Endodermal cell (in vitro differentiated cells): Measurements from ENCODE around the gene LDLRAD4. TPM values are rescaled to one million over a fixed set of nuclear protein-coding genes. Genes with fewer than 3 reads are reported as not detected.

ENCODE experiments used
- DNase-seq: peaks from one replicate; pipeline ENCODE4 v3.0.0-alpha.2; 2017
- H3K27ac ChIP-seq: 2 replicates; pipeline ENCODE4 v1.5.1; 2013; ENCODE audit warnings: mild to moderate bottlenecking, low read depth, low read length, moderate library complexity
- H3K27me3 ChIP-seq: 2 replicates; pipeline ENCODE4 v1.6.1; 2013; ENCODE audit warnings: mild to moderate bottlenecking, low read length, moderate library complexity; ENCODE audit not compliant: insufficient read depth, control insufficient read depth, poor library complexity, severe bottlenecking
- H3K36me3 ChIP-seq: 2 replicates; pipeline ENCODE4 v1.7.0; 2013; ENCODE audit warnings: mild to moderate bottlenecking, low read length, moderate library complexity; ENCODE audit not compliant: control insufficient read depth, insufficient read depth
- H3K4me1 ChIP-seq: one replicate; pipeline ENCODE4 v1.7.0; 2013; ENCODE audit warnings: low read length; ENCODE audit not compliant: control insufficient read depth, insufficient read depth
- H3K4me3 ChIP-seq: 2 replicates; pipeline ENCODE4 v1.5.1; 2013; ENCODE audit warnings: mild to moderate bottlenecking, low read length, moderate library complexity
- H3K9ac ChIP-seq: 2 replicates; pipeline ENCODE4 v1.6.1; 2013; ENCODE audit warnings: mild to moderate bottlenecking, low read length, moderate library complexity; ENCODE audit not compliant: poor library complexity, severe bottlenecking; ENCODE audit errors: extremely low read depth
- H3K9me3 ChIP-seq: 2 replicates; pipeline ENCODE4 v1.6.1; 2013; ENCODE audit warnings: mild to moderate bottlenecking, low read length, moderate library complexity; ENCODE audit not compliant: control insufficient read depth
- H3K27ac Mint-ChIP-seq: 2 replicates; pipeline ENCODE4 v1.8.0; 2020; ENCODE audit warnings: mixed read lengths
- H3K27me3 Mint-ChIP-seq: 2 replicates; pipeline ENCODE4 v1.8.0; 2021; ENCODE audit warnings: mild to moderate bottlenecking, mixed read lengths; ENCODE audit not compliant: insufficient read depth
- H3K36me3 Mint-ChIP-seq: 2 replicates; pipeline ENCODE4 v1.8.0; 2020; ENCODE audit warnings: low read depth, mixed read lengths
- H3K4me1 Mint-ChIP-seq: 2 replicates; pipeline ENCODE4 v1.8.0; 2020; ENCODE audit warnings: mixed read lengths
- H3K4me3 Mint-ChIP-seq: 2 replicates; pipeline ENCODE4 v1.8.0; 2020; ENCODE audit warnings: mild to moderate bottlenecking, moderate library complexity, mixed read lengths
- H3K9me3 Mint-ChIP-seq: 2 replicates; pipeline ENCODE4 v1.8.0; 2020; ENCODE audit warnings: mild to moderate bottlenecking, mixed read lengths
- CTCF ChIP-seq: fragments of 200-600 bp; sonication (generic); conservative IDR thresholded peaks from 2 replicates; pipeline ENCODE4 v1.5.0; 2021; ENCODE audit warnings: antibody characterized with exemption, mild to moderate bottlenecking
- WGBS, 2 experiments: methylation state at CpG; one replicate each; pipeline versions ENCODE4 v1.1.5 to v1.1.7; 2013; ENCODE audit warnings: missing lambda C conversion rate in 2 of 2, mixed read lengths in 1 of 2; ENCODE audit not compliant: insufficient coverage in 1 of 2, insufficient read length in 1 of 2; 5-methylcytosine and 5-hydroxymethylcytosine counted together
- total RNA-seq, 2 donors: library from RNA; stranded (reverse); fragmentation: NEBNext Ultra II Directional in 1 of 2; extraction: Animal tissue kit (Norgen Biotek cat#: 25700) in 1 of 2; gene quantifications; 2 replicates in 1 of 2; 3 replicates in 1 of 2; pipeline ENCODE4 v1.2.1, GENCODE V29; 2021

Gene LDLRAD4
- total RNA-seq, 2 donors from 2014 or later: 14.9 to 15.1 TPM

GRCh38 chr18:13266218-13267100 lies 47.9 kb downstream of the LDLRAD4 start:
- Mint-ChIP-seq H3K36me3 (no peaks in the 10 kb centered on the region), H3K9me3 (no peaks in the 10 kb centered on the region), H3K4me3 (no peak overlapping the region), H3K4me1 (peaks cover 19% of the 10 kb centered on the region), H3K27me3 (no peaks in the 10 kb centered on the region), H3K27ac (no peak overlapping the region)
- no peak overlapping the region for H3K9ac ChIP-seq
- H3K9me3 ChIP-seq: no peaks in the 10 kb centered on the region
- no peaks in the 10 kb centered on the region for H3K36me3 ChIP-seq
- DNase-seq: peak; percentile 42
- no peaks in the 10 kb centered on the region for H3K27me3 ChIP-seq
- peak overlapping the region; percentile 6 for H3K27ac ChIP-seq
- no peaks in the 10 kb centered on the region for H3K4me1 ChIP-seq
- TF ChIP-seq CTCF: no peak
- WGBS, 2 experiments: 89 to 92% methylated on average over 13 to 23 of the region's 23 CpGs
- no peak overlapping the region for H3K4me3 ChIP-seq

DNA sequence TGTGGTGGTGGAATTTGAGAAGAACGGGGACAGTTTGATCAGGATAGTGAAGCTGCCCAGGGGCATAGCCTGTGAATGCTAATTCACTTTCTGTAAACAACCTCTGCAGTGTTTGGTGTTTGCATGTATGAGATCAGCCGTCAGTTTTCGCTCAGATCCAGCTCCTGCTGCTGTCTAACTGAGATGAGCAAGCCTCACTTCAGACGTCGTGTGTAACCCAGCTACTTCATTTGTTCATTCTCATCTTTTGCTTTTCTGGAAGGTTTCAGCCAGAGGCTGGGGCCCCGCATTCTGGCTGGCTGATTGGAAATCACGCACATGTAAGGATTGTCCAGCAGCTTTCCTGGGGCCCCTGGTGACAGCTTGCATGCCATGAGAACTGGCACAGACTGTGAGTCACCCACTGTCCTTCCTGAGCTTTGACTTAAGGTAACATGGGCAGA lies 48.9 kb downstream of the LDLRAD4 start:
- no peaks in the 10 kb centered on the region for H3K9me3 Mint-ChIP-seq
- H3K27ac ChIP-seq: no peak overlapping the region
- no peak overlapping the region for H3K4me3 Mint-ChIP-seq
- no peaks in the 10 kb centered on the region for H3K27me3 ChIP-seq
- H3K27me3 Mint-ChIP-seq: no peaks in the 10 kb centered on the region
- H3K4me1 ChIP-seq: no peaks in the 10 kb centered on the region
- WGBS, 2 experiments: 79 to 86% methylated on average over 7 of the region's 7 CpGs
- no peaks in the 10 kb centered on the region for H3K9me3 ChIP-seq
- no peak overlapping the region for H3K9ac ChIP-seq
- no peaks in the 10 kb centered on the region for H3K36me3 ChIP-seq
- H3K27ac Mint-ChIP-seq: no peak overlapping the region
- DNase-seq: peak; percentile 40
- no peak overlapping the region for H3K4me3 ChIP-seq
- H3K36me3 Mint-ChIP-seq: no peaks in the 10 kb centered on the region
- TF ChIP-seq CTCF: no peak
- peaks cover 17% of the 10 kb centered on the region for H3K4me1 Mint-ChIP-seq

- H3K27me3 Mint-ChIP-seq: no peaks in the 10 kb centered on the region
- H3K36me3 ChIP-seq: no peaks in the 10 kb centered on the region
- peak; percentile 31 for TF ChIP-seq CTCF
- no peak overlapping the region for H3K4me3 ChIP-seq
- DNase-seq: peak; percentile 89
- peaks cover 17% of the 10 kb centered on the region for H3K4me1 Mint-ChIP-seq
- 29 to 52% methylated on average over 5 to 9 of the region's 9 CpGs for WGBS, 2 experiments
- H3K27ac ChIP-seq: peak overlapping the region; percentile 29
- H3K27me3 ChIP-seq: no peaks in the 10 kb centered on the region
- no peaks in the 10 kb centered on the region for H3K9me3 ChIP-seq
- no peaks in the 10 kb centered on the region for H3K4me1 ChIP-seq
- no peaks in the 10 kb centered on the region for H3K9me3 Mint-ChIP-seq
- H3K4me3 Mint-ChIP-seq: no peak overlapping the region
- peak overlapping the region; percentile 84 for H3K27ac Mint-ChIP-seq
- no peak overlapping the region for H3K9ac ChIP-seq
- no peaks in the 10 kb centered on the region for H3K36me3 Mint-ChIP-seq
These were observed 49.8 kb downstream of the LDLRAD4 start for GRCh38 chr18:13268158-13269012.
